Activated CD4-positive, alpha-beta T cell treated with anti-CD3 and anti-CD28 coated beads, Interleukin-2, Interleukin-4, amounts not matched to agents 100 ng/mL and 50 ng/mL, durations not matched to agents 16 hours and 8 hours (primary cell): ENCODE results near the gene CCNL1.
A peak's percentile ranks its signal among the peaks of the same experiment; 100 is the strongest.
"Not testable (repeated sequence)": the region's sequence is repeated elsewhere in the genome, so short reads cannot be mapped to it uniquely, and the experiment has no call there.

ENCODE experiments used
- DNase-seq: peaks from one replicate; pipeline ENCODE4 v3.0.0-alpha.2; 2020; ENCODE audit warnings: low spot score

CCNL1 gene

GRCh38 chr3:157103280-157103679, 56.7 kb downstream of the CCNL1 start:
- DNase-seq = peak; percentile 83

- not testable (repeated sequence) for DNase-seq
Observed at GRCh38 chr3:157102595-157102994, 57.4 kb downstream of the CCNL1 start.

DNA sequence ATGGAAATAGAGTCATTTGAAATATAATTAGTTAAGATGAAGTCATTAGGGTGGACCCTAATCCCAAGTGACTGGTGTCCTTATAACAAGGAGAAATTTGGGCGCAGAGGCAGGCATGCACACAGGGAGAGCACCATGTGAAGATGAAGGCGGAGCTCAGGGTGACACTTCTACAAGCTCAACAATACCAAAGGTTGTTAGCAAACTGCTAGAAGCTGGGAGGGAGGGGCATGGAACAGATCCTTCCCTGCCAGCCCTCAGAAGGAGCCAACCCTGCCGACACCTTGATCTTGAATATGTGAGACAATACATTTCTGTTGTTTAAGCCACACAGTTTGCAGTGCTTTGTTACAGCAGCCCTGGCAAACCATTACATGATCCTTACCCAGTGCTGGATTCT, 57.8 kb downstream of the CCNL1 start:
- no peak for DNase-seq

GRCh38 chr3:157101486-157101885, 58.5 kb downstream of the CCNL1 start:
- DNase-seq = no peak

DNA sequence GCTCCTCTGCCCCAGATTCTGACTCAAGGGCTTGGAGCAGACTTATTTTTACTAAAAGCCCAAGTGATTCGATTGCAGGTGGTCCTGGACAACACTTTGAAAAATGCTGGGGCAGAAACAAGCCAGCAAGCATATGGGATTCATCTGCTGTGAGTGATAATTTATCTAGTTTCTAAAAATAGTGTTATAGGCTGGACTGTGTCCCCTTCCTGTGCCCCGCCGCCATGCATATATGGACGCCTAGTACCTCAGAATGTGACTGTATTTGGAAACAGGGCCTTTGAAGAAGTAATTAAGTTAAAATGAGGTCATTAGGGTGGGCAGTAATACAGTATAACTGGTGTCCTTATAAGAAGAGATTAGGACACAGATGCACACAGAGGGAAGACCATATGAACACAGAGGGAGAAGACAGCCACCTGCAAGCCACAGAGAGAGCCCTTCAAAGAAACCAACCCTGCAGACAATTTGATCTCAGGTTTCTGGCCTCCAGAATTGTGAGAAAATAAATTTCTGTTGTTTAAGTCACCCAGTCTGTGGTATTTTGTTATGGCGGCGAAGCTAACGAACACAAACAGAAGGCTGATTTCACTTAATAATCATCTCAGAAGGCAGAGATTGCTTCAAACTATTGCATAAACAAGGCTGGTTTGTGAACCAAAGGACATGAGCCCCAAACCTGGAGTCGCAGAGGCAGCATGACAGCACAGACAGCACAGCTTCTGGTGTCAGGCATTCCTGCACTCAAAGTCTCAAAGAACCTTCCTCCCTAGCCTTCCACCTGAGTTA, 59.1 kb downstream of the CCNL1 start:
- no peak for DNase-seq

DNA sequence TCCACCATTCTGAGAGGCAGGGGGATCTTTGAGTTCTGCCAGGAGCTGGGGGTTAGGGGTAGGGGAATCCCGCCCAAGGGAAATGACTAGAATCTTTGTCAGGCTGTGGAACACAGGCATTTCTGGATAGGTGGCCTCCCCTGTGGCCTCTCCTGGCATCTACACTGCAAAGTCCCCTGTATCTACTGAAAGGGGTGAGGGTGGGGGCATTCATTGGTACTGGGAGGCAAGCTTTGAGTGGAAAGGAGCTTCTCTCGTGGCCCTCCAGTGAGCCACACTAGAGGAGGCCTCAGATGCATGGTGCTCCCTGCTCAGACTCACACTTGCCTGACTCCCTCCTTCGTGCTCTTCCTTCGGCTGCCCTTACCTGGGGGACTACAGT, 59.9 kb downstream of the CCNL1 start:
- no peak for DNase-seq

GRCh38 chr3:157099326-157100095, 60.4 kb downstream of the CCNL1 start:
- no peak for DNase-seq

DNA sequence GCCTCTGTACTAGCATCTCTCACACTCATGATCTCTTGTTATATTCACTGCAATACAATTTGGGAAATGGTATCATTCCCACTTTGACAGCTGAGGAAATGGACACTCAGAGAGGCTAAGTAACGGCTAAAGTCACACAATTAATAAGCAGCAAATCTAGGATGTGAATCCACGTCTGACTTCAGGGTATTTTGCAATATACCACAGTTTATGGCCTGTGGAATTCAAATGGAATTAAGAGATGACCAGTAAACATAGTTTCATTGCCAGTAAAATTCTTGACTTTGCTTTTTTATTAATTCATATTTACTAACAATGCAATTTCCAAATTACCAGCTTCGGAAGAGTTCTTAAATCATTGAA, 61.1 kb downstream of the CCNL1 start:
- no peak for DNase-seq

DNA sequence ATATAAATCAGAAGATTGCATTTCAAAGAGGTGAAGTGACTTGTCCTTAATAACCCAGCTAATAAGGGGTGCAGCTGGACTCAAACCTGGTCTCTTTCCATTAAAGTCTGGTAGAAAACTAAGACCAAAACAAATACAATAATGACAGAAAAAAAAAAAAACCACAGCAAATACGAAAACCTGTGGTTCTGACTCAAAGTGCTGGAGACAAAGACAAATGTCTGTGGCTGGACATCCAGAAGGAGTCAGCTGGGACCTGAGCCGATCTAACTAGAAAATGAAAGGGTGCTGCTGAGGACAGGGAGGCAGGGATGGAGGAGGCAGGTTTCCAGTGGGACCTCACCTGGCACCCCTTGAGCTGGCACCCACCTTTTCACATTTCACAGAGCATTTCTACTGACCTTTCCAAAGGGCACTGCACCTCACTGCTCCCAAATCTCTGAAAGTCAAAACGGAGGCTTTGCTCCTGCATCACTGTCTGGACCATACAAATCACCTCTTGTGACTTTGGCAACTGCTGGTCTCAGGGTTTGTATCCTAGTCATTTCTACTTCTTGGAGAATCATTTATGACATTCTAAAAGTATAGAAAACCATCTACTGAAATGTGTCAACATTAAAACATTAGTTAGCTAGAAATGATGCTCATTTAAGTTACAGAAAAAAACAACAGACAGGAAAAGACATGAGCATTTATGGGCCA, 61.7 kb downstream of the CCNL1 start:
- peak; percentile 54 for DNase-seq
